Trophoblast cell (in vitro differentiated cells and primary cell): ENCODE data around the gene ZNF66.
"Not testable (repeated sequence)": the region's sequence is repeated elsewhere in the genome, so short reads cannot be mapped to it uniquely, and the experiment has no call there.

ENCODE experiments used
- DNase-seq, 2 donors: peaks; one replicate each; pipeline ENCODE4 v3.0.0-alpha.2; 2016
- H2AFZ ChIP-seq: 2 replicates; pipeline ENCODE4 v1.6.1; 2013; ENCODE audit warnings: low read length, moderate library complexity, mild to moderate bottlenecking; ENCODE audit not compliant: insufficient read depth, poor library complexity
- H2AK5ac ChIP-seq: 2 replicates; pipeline ENCODE4 v1.6.1; 2013; ENCODE audit warnings: mild to moderate bottlenecking, low read length
- H2BK120ac ChIP-seq: 2 replicates; pipeline ENCODE4 v1.6.1; 2013; ENCODE audit warnings: low read length, mild to moderate bottlenecking, moderate library complexity; ENCODE audit not compliant: insufficient read depth, poor library complexity
- H2BK12ac ChIP-seq: 2 replicates; pipeline ENCODE4 v1.6.1; 2013; ENCODE audit warnings: mild to moderate bottlenecking, low read length, moderate library complexity
- H2BK5ac ChIP-seq: 2 replicates; pipeline ENCODE4 v1.6.1; 2013; ENCODE audit warnings: low read length, low read depth, moderate library complexity, mild to moderate bottlenecking; ENCODE audit not compliant: poor library complexity
- H3K14ac ChIP-seq: 2 replicates; pipeline ENCODE4 v1.6.1; 2013; ENCODE audit warnings: mild to moderate bottlenecking, low read length
- H3K18ac ChIP-seq: 2 replicates; pipeline ENCODE4 v1.6.1; 2013; ENCODE audit warnings: mild to moderate bottlenecking, low read length
- H3K23ac ChIP-seq: 2 replicates; pipeline ENCODE4 v1.6.1; 2013; ENCODE audit warnings: low read length
- H3K27ac ChIP-seq: 2 replicates; pipeline ENCODE4 v1.5.1; 2013; ENCODE audit warnings: low read depth, mild to moderate bottlenecking, inconsistent platforms, low read length, moderate library complexity
- H3K27me3 ChIP-seq: 2 replicates; pipeline ENCODE4 v1.6.1; 2013; ENCODE audit warnings: inconsistent platforms, mild to moderate bottlenecking, low read length, moderate library complexity; ENCODE audit not compliant: insufficient read depth
- H3K36me3 ChIP-seq, 2 experiments: 1 replicate in 1 of 2; 2 replicates in 1 of 2; pipeline ENCODE4 v1.6.1; 2013; ENCODE audit warnings: low read length in 2 of 2, mild to moderate bottlenecking in 2 of 2, moderate library complexity in 1 of 2; ENCODE audit not compliant: insufficient read depth in 2 of 2, control insufficient read depth in 1 of 2
- H3K4ac ChIP-seq: 2 replicates; pipeline ENCODE4 v1.6.1; 2013; ENCODE audit warnings: low read depth, mild to moderate bottlenecking, low read length, moderate library complexity
- H3K4me1 ChIP-seq, 2 experiments: 1 replicate in 1 of 2; 2 replicates in 1 of 2; pipeline ENCODE4 v1.6.1; 2013; ENCODE audit warnings: low read length in 2 of 2, mild to moderate bottlenecking in 2 of 2, moderate library complexity in 1 of 2; ENCODE audit not compliant: insufficient read depth in 2 of 2, control insufficient read depth in 1 of 2
- H3K4me2 ChIP-seq: 2 replicates; pipeline ENCODE4 v1.6.1; 2013; ENCODE audit warnings: inconsistent platforms, mild to moderate bottlenecking, low read length, moderate library complexity
- H3K4me3 ChIP-seq: 2 replicates; pipeline ENCODE4 v1.5.1; 2013; ENCODE audit warnings: mild to moderate bottlenecking, low read depth, low read length, inconsistent platforms
- H3K79me1 ChIP-seq: one replicate; pipeline ENCODE4 v1.6.1; 2013; ENCODE audit warnings: low read length
- H3K79me2 ChIP-seq: 2 replicates; pipeline ENCODE4 v1.6.1; 2013; ENCODE audit warnings: low read length, mild to moderate bottlenecking; ENCODE audit not compliant: control insufficient read depth, insufficient read depth, poor library complexity
- H3K9ac ChIP-seq: 2 replicates; pipeline ENCODE4 v1.6.1; 2013; ENCODE audit warnings: mild to moderate bottlenecking, low read length
- H3K9me3 ChIP-seq: 2 replicates; pipeline ENCODE4 v1.6.1; 2013; ENCODE audit warnings: low read depth, mild to moderate bottlenecking, control low read depth, inconsistent platforms, low read length; ENCODE audit not compliant: insufficient read depth
- H4K12ac ChIP-seq: 2 replicates; pipeline ENCODE4 v1.6.1; 2013; ENCODE audit warnings: low read depth, mild to moderate bottlenecking, low read length, moderate library complexity
- H4K8ac ChIP-seq: 2 replicates; pipeline ENCODE4 v1.6.1; 2013; ENCODE audit warnings: low read depth, mild to moderate bottlenecking, low read length, moderate library complexity
- H4K91ac ChIP-seq: one replicate; pipeline ENCODE4 v1.6.1; 2013; ENCODE audit warnings: low read depth, mild to moderate bottlenecking, low read length, moderate library complexity
- WGBS: extraction: QIAGEN DNeasy Blood & Tissue Kit; methylation state at CpG from one replicate; pipeline ENCODE4 v1.1.7; 2013; ENCODE audit warnings: missing lambda C conversion rate; ENCODE audit not compliant: insufficient read length, insufficient coverage; ENCODE audit errors: extremely low coverage; 5-methylcytosine and 5-hydroxymethylcytosine counted together

The ZNF66 gene

DNA sequence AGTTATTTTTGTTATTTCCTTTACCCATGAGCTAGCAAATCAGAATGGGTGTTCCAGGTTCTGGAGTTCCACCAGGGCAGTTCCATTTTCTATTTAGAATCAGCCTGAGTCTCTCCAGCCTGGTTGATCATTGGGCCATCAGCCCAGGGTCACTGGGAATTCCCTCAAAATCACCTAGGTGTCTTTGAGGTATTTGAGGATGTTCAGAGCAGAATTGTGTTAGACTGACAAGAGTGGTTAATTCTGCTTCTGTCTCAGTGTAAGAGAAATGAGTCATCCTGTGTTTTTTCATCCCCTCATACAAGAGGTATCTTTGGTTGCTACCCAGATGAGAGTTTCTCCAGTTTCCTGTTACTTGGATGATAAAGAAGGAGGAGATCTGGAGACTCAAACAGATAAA is 11.7 kb downstream of the ZNF66 start:
- H3K9me3 ChIP-seq: no peaks in the 10 kb centered on the region
- H4K8ac ChIP-seq: no peak overlapping the region
- no peak overlapping the region for H3K18ac ChIP-seq
- no peak overlapping the region for H2AK5ac ChIP-seq
- H3K79me2 ChIP-seq: no peaks in the 10 kb centered on the region
- no peak for DNase-seq
- no peak overlapping the region for H3K14ac ChIP-seq
- no peak overlapping the region for H2BK12ac ChIP-seq
- H3K23ac ChIP-seq: no peak overlapping the region
- no peak overlapping the region for H2BK5ac ChIP-seq
- no peak overlapping the region for H2AFZ ChIP-seq
- H3K4me1 ChIP-seq: no peaks in the 10 kb centered on the region
- H4K91ac ChIP-seq: no peak overlapping the region
- H4K12ac ChIP-seq: no peak overlapping the region
- H3K27me3 ChIP-seq: no peaks in the 10 kb centered on the region
- no peaks in the 10 kb centered on the region for H3K79me1 ChIP-seq
- H3K4me3 ChIP-seq: no peak overlapping the region
- peaks cover 2 to 9% of the 10 kb centered on the region in 2 experiments for H3K36me3 ChIP-seq
- no peak overlapping the region for H3K4me2 ChIP-seq
- no peak overlapping the region for H3K9ac ChIP-seq
- H3K4ac ChIP-seq: no peak overlapping the region
- no peak overlapping the region for H2BK120ac ChIP-seq
- no peak overlapping the region for H3K27ac ChIP-seq

DNA sequence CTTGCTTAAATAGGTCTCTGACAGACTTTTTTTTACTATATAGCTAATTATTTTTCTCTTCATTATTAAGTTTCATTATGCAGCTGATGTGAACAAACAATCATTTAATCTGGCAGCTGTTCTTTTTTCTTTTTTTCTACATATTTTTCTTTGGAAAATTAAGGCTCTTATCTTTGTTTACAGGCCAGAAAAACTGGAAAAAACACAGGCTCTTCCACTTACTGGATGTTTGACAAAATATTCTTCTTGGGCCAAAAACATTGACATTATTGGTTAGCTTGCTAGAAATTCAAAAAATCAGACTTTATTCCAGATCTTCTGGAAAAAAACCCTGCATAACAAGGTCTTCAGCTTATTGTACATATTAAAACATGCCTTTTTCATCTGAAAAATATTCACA is 15.7 kb downstream of the ZNF66 start:
- Histone ChIP-seq H3K18ac (no peak overlapping the region), H4K8ac (no peak overlapping the region), H3K79me2 (no peaks in the 10 kb centered on the region), H3K4me3 (no peak overlapping the region), H3K4me1 (no peaks in the 10 kb centered on the region), H4K91ac (no peak overlapping the region), H2BK5ac (no peak overlapping the region), H3K14ac (no peak overlapping the region), H3K23ac (no peak overlapping the region), H3K9ac (no peak overlapping the region), H3K9me3 (no peaks in the 10 kb centered on the region), H2BK120ac (no peak overlapping the region), H2AK5ac (no peak overlapping the region), H3K4me2 (no peak overlapping the region), H3K4ac (no peak overlapping the region), H3K27ac (no peak overlapping the region), H2BK12ac (no peak overlapping the region), H3K79me1 (no peaks in the 10 kb centered on the region), H3K36me3 (peaks cover 13 to 18% of the 10 kb centered on the region in 2 experiments), H3K27me3 (no peaks in the 10 kb centered on the region), H4K12ac (no peak overlapping the region), H2AFZ (no peak overlapping the region)
- no peak for DNase-seq

DNA sequence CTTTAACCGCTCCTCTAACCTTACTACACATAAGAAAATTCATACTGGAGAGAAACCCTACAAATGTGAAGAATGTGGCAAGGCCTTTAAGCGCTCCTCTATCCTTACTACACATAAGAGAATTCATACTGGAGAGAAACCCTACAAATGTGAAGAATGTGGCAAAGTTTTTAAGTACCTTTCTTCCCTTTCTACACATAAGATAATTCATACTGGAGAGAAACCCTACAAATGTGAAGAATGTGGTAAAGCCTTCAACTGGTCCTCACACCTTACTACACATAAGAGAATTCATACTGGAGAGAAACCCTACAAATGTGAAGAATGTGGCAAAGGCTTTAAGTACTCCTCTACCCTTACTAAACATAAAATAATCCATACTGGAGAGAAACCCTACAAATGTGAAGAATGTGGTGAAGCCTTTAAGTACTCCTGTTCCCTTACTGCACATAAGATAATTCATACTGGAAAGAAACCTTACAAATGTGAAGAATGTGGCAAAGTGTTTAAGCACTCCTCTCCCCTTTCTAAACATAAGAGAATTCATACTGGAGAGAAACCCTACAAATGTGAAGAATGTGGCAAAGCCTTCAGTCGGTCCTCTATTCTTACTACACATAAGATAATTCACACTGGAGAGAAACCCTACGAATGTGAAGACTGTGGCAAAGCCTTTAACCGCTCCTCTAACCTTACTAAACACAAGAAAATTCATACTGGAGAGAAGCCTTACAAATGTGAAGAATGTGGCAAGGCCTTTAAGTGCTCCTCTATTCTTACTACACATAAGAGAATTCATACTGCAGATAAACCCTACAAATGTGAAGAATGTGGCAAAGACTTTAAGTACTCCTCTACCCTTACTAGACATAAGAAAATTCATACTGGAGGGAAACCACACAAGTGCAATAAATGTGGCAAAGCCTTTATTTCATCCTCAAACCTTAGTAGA is 30.5 kb downstream of the ZNF66 start:
- not testable (repeated sequence) for H2BK120ac ChIP-seq, H3K18ac ChIP-seq, H3K4ac ChIP-seq, H2BK5ac ChIP-seq, H3K27ac ChIP-seq, H2AFZ ChIP-seq, H3K27me3 ChIP-seq, H3K79me2 ChIP-seq, H2AK5ac ChIP-seq, H3K4me3 ChIP-seq, H3K79me1 ChIP-seq, H3K23ac ChIP-seq, DNase-seq, H4K91ac ChIP-seq, H2BK12ac ChIP-seq, H3K4me1 ChIP-seq, H4K8ac ChIP-seq, H4K12ac ChIP-seq, H3K9ac ChIP-seq, H3K4me2 ChIP-seq, H3K14ac ChIP-seq
- peaks cover 12 to 14% of the 10 kb centered on the region in 2 experiments for H3K36me3 ChIP-seq
- no CpG with 5 or more reads among the region's 5 CpGs for WGBS
- peaks cover 16% of the 10 kb centered on the region for H3K9me3 ChIP-seq

DNA sequence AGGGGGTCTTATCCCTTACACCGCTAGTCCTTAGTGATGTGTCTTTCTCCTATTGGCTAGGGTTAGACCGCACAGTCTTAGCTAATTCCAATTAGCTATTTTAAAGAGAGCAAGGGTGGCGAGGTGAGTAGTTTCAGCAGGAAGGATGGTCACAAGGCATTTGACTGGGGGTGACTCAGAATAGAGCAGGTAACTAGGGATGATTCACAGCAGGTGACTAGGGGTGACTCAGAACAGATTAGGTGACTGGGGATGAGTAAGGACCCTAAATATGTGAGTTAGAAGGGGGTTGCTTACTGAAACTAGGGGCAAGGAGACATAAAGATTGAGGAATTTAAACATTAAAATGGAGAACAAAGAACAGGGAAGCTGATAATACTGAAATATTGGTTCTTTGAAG is 64.3 kb downstream of the ZNF66 start:
- no peak for DNase-seq
- Histone ChIP-seq H3K18ac (no peak overlapping the region), H4K8ac (no peak overlapping the region), H2BK120ac (no peak overlapping the region), H4K12ac (no peak overlapping the region), H3K36me3 (no peaks in the 10 kb centered on the region), H2BK5ac (no peak overlapping the region), H3K27ac (no peak overlapping the region), H2BK12ac (no peak overlapping the region), H3K4me3 (no peak overlapping the region), H4K91ac (no peak overlapping the region), H3K4me1 (no peaks in the 10 kb centered on the region), H3K4me2 (no peak overlapping the region), H3K9ac (no peak overlapping the region), H3K79me1 (no peaks in the 10 kb centered on the region), H3K9me3 (peaks cover 4% of the 10 kb centered on the region), H3K14ac (no peak overlapping the region), H3K4ac (no peak overlapping the region), H3K23ac (no peak overlapping the region), H2AFZ (no peak overlapping the region), H2AK5ac (no peak overlapping the region), H3K27me3 (no peaks in the 10 kb centered on the region), H3K79me2 (no peaks in the 10 kb centered on the region)
- WGBS: no CpG with 5 or more reads among the region's 3 CpGs
